Stimulated activated naive CD8-positive, alpha-beta T cell treated with anti-CD3 and anti-CD28 coated beads, Interleukin-15, Interleukin-2, amounts not matched to agents 100 ng/mL and 50 ng/mL, for 24 hours (primary cell): ENCODE results near the gene PDLIM7.
A peak's percentile ranks its signal among the peaks of the same experiment; 100 is the strongest.

Experiments used
- H3K27ac Mint-ChIP-seq: one replicate; pipeline ENCODE4 v1.8.0; 2021; ENCODE audit warnings: mild to moderate bottlenecking, mixed read lengths
- H3K27me3 Mint-ChIP-seq: one replicate; pipeline ENCODE4 v1.8.0; 2021; ENCODE audit warnings: mixed read lengths
- H3K36me3 Mint-ChIP-seq: one replicate; pipeline ENCODE4 v1.8.0; 2021; ENCODE audit warnings: low read depth, mixed read lengths
- H3K4me1 Mint-ChIP-seq: one replicate; pipeline ENCODE4 v1.8.0; 2021; ENCODE audit warnings: low read depth, mixed read lengths
- H3K4me3 Mint-ChIP-seq: one replicate; pipeline ENCODE4 v1.8.0; 2021; ENCODE audit warnings: mild to moderate bottlenecking, mixed read lengths
- H3K9me3 Mint-ChIP-seq: one replicate; pipeline ENCODE4 v1.8.0; 2021; ENCODE audit warnings: mixed read lengths

PDLIM7 gene

GRCh38 chr5:177504086-177505056 lies 7.0 kb upstream of the PDLIM7 start:
- Mint-ChIP-seq H3K27ac (no peak overlapping the region), H3K4me1 (peaks cover 12% of the 10 kb centered on the region), H3K27me3 (peaks cover 4% of the 10 kb centered on the region), H3K36me3 (no peaks in the 10 kb centered on the region), H3K4me3 (no peak overlapping the region), H3K9me3 (no peaks in the 10 kb centered on the region)

GRCh38 chr5:177503351-177504085 lies 6.1 kb upstream of the PDLIM7 start:
- Mint-ChIP-seq H3K9me3 (no peaks in the 10 kb centered on the region), H3K36me3 (no peaks in the 10 kb centered on the region)

GRCh38 chr5:177502886-177503285 lies 5.5 kb upstream of the PDLIM7 start:
- H3K4me1 Mint-ChIP-seq: peaks cover 22% of the 10 kb centered on the region
- no peak overlapping the region for H3K4me3 Mint-ChIP-seq
- H3K27me3 Mint-ChIP-seq: peaks cover 13% of the 10 kb centered on the region
- no peak overlapping the region for H3K27ac Mint-ChIP-seq
- no peaks in the 10 kb centered on the region for H3K9me3 Mint-ChIP-seq
- H3K36me3 Mint-ChIP-seq: no peaks in the 10 kb centered on the region

More at GRCh38 chr5:177503351-177504085, 6.1 kb upstream of the PDLIM7 start:
- peaks cover 9% of the 10 kb centered on the region for H3K27me3 Mint-ChIP-seq
- H3K27ac Mint-ChIP-seq: no peak overlapping the region
- peaks cover 16% of the 10 kb centered on the region for H3K4me1 Mint-ChIP-seq
- H3K4me3 Mint-ChIP-seq: no peak overlapping the region

- no peaks in the 10 kb centered on the region for H3K36me3 Mint-ChIP-seq
- peaks cover 13% of the 10 kb centered on the region for H3K27me3 Mint-ChIP-seq
- peaks cover 20% of the 10 kb centered on the region for H3K4me1 Mint-ChIP-seq
- H3K27ac Mint-ChIP-seq: no peak overlapping the region
- no peaks in the 10 kb centered on the region for H3K9me3 Mint-ChIP-seq
- H3K4me3 Mint-ChIP-seq: no peak overlapping the region
These were observed 4.7 kb upstream of the PDLIM7 start for GRCh38 chr5:177501874-177502678.

- no peak overlapping the region for H3K4me3 Mint-ChIP-seq
- H3K27me3 Mint-ChIP-seq: peaks cover 13% of the 10 kb centered on the region
- H3K4me1 Mint-ChIP-seq: peaks cover 25% of the 10 kb centered on the region
- H3K36me3 Mint-ChIP-seq: no peaks in the 10 kb centered on the region
- H3K27ac Mint-ChIP-seq: peak overlapping the region; percentile 41
- no peaks in the 10 kb centered on the region for H3K9me3 Mint-ChIP-seq
These were observed 3.5 kb upstream of the PDLIM7 start for GRCh38 chr5:177500685-177501522.

GRCh38 chr5:177499842-177500241 lies 2.4 kb upstream of the PDLIM7 start:
- H3K27me3 Mint-ChIP-seq: peaks cover 13% of the 10 kb centered on the region
- no peak overlapping the region for H3K27ac Mint-ChIP-seq
- H3K9me3 Mint-ChIP-seq: no peaks in the 10 kb centered on the region
- H3K4me3 Mint-ChIP-seq: no peak overlapping the region
- H3K36me3 Mint-ChIP-seq: no peaks in the 10 kb centered on the region
- peaks cover 35% of the 10 kb centered on the region for H3K4me1 Mint-ChIP-seq

GRCh38 chr5:177498013-177498787 lies 796 bp upstream of the PDLIM7 start:
- Mint-ChIP-seq H3K9me3 (no peaks in the 10 kb centered on the region), H3K4me1 (peaks cover 51% of the 10 kb centered on the region), H3K4me3 (peak overlapping the region; percentile 85), H3K27me3 (peaks cover 13% of the 10 kb centered on the region), H3K27ac (peak overlapping the region; percentile 65), H3K36me3 (peaks cover 5% of the 10 kb centered on the region)

- Mint-ChIP-seq H3K4me3 (peak overlapping the region; percentile 85), H3K4me1 (peaks cover 47% of the 10 kb centered on the region), H3K27me3 (peaks cover 13% of the 10 kb centered on the region), H3K36me3 (peaks cover 12% of the 10 kb centered on the region), H3K9me3 (no peaks in the 10 kb centered on the region), H3K27ac (no peak overlapping the region)
These were observed 595 bp downstream of the PDLIM7 start for GRCh38 chr5:177496727-177497291.

GRCh38 chr5:177496070-177496726 lies 1.2 kb downstream of the PDLIM7 start:
- H3K4me3 Mint-ChIP-seq: peak overlapping the region; percentile 70
- H3K9me3 Mint-ChIP-seq: no peaks in the 10 kb centered on the region
- H3K36me3 Mint-ChIP-seq: peaks cover 14% of the 10 kb centered on the region
- H3K4me1 Mint-ChIP-seq: peaks cover 47% of the 10 kb centered on the region
- no peak overlapping the region for H3K27ac Mint-ChIP-seq
- peaks cover 13% of the 10 kb centered on the region for H3K27me3 Mint-ChIP-seq

- H3K36me3 Mint-ChIP-seq: peaks cover 16% of the 10 kb centered on the region
- no peaks in the 10 kb centered on the region for H3K9me3 Mint-ChIP-seq
- no peak overlapping the region for H3K27ac Mint-ChIP-seq
- peak overlapping the region; percentile 70 for H3K4me3 Mint-ChIP-seq
- peaks cover 44% of the 10 kb centered on the region for H3K4me1 Mint-ChIP-seq
- peaks cover 13% of the 10 kb centered on the region for H3K27me3 Mint-ChIP-seq
These were observed 2.0 kb downstream of the PDLIM7 start for GRCh38 chr5:177495243-177496060.

- Mint-ChIP-seq H3K27me3 (peaks cover 10% of the 10 kb centered on the region), H3K9me3 (no peaks in the 10 kb centered on the region), H3K4me3 (peak overlapping the region; percentile 37), H3K4me1 (peaks cover 44% of the 10 kb centered on the region), H3K27ac (peak overlapping the region; percentile 65), H3K36me3 (peaks cover 20% of the 10 kb centered on the region)
These were observed 2.8 kb downstream of the PDLIM7 start for GRCh38 chr5:177494346-177495195.
